ENCODE measurements around the gene AKR1C2. TPM values are rescaled to one million over a fixed set of nuclear protein-coding genes. Genes with fewer than 3 reads are reported as not detected.
"Not testable (repeated sequence)": the region's sequence is repeated elsewhere in the genome, so short reads cannot be mapped to it uniquely, and the experiment has no call there.

The AKR1C2 gene
- total and polyA plus RNA-seq, 2 experiments from 2014 or later, result 51.0 to 51.7 TPM

- DNase-seq (ENCODE audit: low spot score), result no peak
- no peak overlapping the region for H2AFZ ChIP-seq
- no peaks in the 10 kb centered on the region for H3K9me2 ChIP-seq (replicated peaks; ENCODE audit: insufficient read depth)
- H3K79me2 ChIP-seq, result no peaks in the 10 kb centered on the region
- no peaks in the 10 kb centered on the region for H3K27me3 ChIP-seq
- no peak for TF ChIP-seq EZH2phosphoT487 (IDR thresholded peaks at IDR 0.05; ENCODE audit: low read depth, severe bottlenecking, unreplicated experiment)
- H3K27ac ChIP-seq, result no peak overlapping the region
- no peaks in the 10 kb centered on the region for H3K9me3 ChIP-seq (ENCODE audit: low read depth)
- no peaks in the 10 kb centered on the region for H3K4me1 ChIP-seq (ENCODE audit: insufficient read depth)
- 85% methylated on average over 2 of the region's 2 CpGs for WGBS (ENCODE audit: low lambda C conversion rate, missing lambda C conversion rate)
- H3K4me3 ChIP-seq, result no peak overlapping the region
- H3K36me3 ChIP-seq (replicated peaks; ENCODE audit: insufficient read depth, low read depth), result no peaks in the 10 kb centered on the region
- no peak overlapping the region for H3K4me2 ChIP-seq
- no peaks in the 10 kb centered on the region for H4K20me1 ChIP-seq (ENCODE audit: insufficient read depth, poor library complexity, severe bottlenecking)
Observed at GRCh38 chr10:4990217-4990616, 13.4 kb downstream of the AKR1C2 start.

GRCh38 chr10:4988000-4988641 is 15.5 kb downstream of the AKR1C2 start:
- not testable (repeated sequence) for H3K79me2 ChIP-seq; H3K4me1 ChIP-seq (ENCODE audit: insufficient read depth); H3K4me3 ChIP-seq; H2AFZ ChIP-seq; DNase-seq (ENCODE audit: low spot score); H4K20me1 ChIP-seq (ENCODE audit: insufficient read depth, poor library complexity, severe bottlenecking); H3K4me2 ChIP-seq; H3K9me2 ChIP-seq (replicated peaks; ENCODE audit: insufficient read depth); H3K9me3 ChIP-seq (ENCODE audit: low read depth); H3K27me3 ChIP-seq; H3K27ac ChIP-seq; H3K36me3 ChIP-seq (replicated peaks; ENCODE audit: insufficient read depth, low read depth)
- WGBS (ENCODE audit: low lambda C conversion rate, missing lambda C conversion rate), result 94% methylated on average over 6 of the region's 6 CpGs

- TF ChIP-seq EZH2 (IDR thresholded peaks at IDR 0.05; ENCODE audit: borderline replicate concordance) (no peak), EZH2phosphoT487 (IDR thresholded peaks at IDR 0.05; ENCODE audit: low read depth, severe bottlenecking, unreplicated experiment) (no peak), CTCF (IDR thresholded peaks at IDR 0.05; ENCODE audit: poor library complexity) (no peak)
- no peak overlapping the region for H2AFZ ChIP-seq
- H3K36me3 ChIP-seq (replicated peaks; ENCODE audit: insufficient read depth, low read depth), result no peaks in the 10 kb centered on the region
- no peaks in the 10 kb centered on the region for H3K9me3 ChIP-seq (ENCODE audit: low read depth)
- DNase-seq (ENCODE audit: low spot score), result no peak
- H4K20me1 ChIP-seq (ENCODE audit: insufficient read depth, poor library complexity, severe bottlenecking), result no peaks in the 10 kb centered on the region
- H3K27me3 ChIP-seq, result no peaks in the 10 kb centered on the region
- H3K9me2 ChIP-seq (replicated peaks; ENCODE audit: insufficient read depth), result no peaks in the 10 kb centered on the region
- H3K27ac ChIP-seq, result no peak overlapping the region
- H3K4me3 ChIP-seq, result no peak overlapping the region
- peaks cover 14% of the 10 kb centered on the region for H3K4me1 ChIP-seq (ENCODE audit: insufficient read depth)
- WGBS (ENCODE audit: low lambda C conversion rate, missing lambda C conversion rate), result 72% methylated on average over 7 of the region's 7 CpGs
- no peaks in the 10 kb centered on the region for H3K79me2 ChIP-seq
- H3K4me2 ChIP-seq, result no peak overlapping the region
Observed at GRCh38 chr10:4984971-4985594, 18.6 kb downstream of the AKR1C2 start.

GRCh38 chr10:4984223-4984622 is 19.4 kb downstream of the AKR1C2 start:
- Histone ChIP-seq H2AFZ (no peak overlapping the region), H3K4me3 (no peak overlapping the region), H3K27me3 (no peaks in the 10 kb centered on the region), H4K20me1 (ENCODE audit: insufficient read depth, poor library complexity, severe bottlenecking) (no peaks in the 10 kb centered on the region), H3K4me1 (ENCODE audit: insufficient read depth) (peaks cover 14% of the 10 kb centered on the region), H3K36me3 (replicated peaks; ENCODE audit: insufficient read depth, low read depth) (no peaks in the 10 kb centered on the region), H3K27ac (no peak overlapping the region), H3K9me2 (replicated peaks; ENCODE audit: insufficient read depth) (no peaks in the 10 kb centered on the region), H3K79me2 (no peaks in the 10 kb centered on the region), H3K9me3 (ENCODE audit: low read depth) (no peaks in the 10 kb centered on the region), H3K4me2 (no peak overlapping the region)
- no peak for DNase-seq (ENCODE audit: low spot score)
- TF ChIP-seq EZH2phosphoT487 (IDR thresholded peaks at IDR 0.05; ENCODE audit: low read depth, severe bottlenecking, unreplicated experiment) (no peak), CTCF (IDR thresholded peaks at IDR 0.05; ENCODE audit: poor library complexity) (no peak)
- WGBS (ENCODE audit: low lambda C conversion rate, missing lambda C conversion rate), result 98% methylated on average over 10 of the region's 10 CpGs
